Sigmoid colon (tissue), 7 donors: ENCODE data around the gene PTPRD. TPM values are rescaled to one million over a fixed set of nuclear protein-coding genes. Genes with fewer than 3 reads are reported as not detected.

Experiments
- DNase-seq: peaks from one replicate; pipeline ENCODE4 v3.0.0-alpha.2; 2019
- H3K27ac ChIP-seq, 4 donors: fragments of 200-600 bp; sonication (generic); one replicate each; pipeline ENCODE4 v1.5.1; 2016 to 2019; ENCODE audit warnings: mild to moderate bottlenecking in 1 of 4
- H3K27me3 ChIP-seq, 3 donors: fragments of 200-600 bp; sonication (generic); one replicate each; pipeline ENCODE4 v1.5.1; 2019; ENCODE audit warnings: mild to moderate bottlenecking in 1 of 3
- H3K36me3 ChIP-seq, 4 donors: fragments of 200-600 bp; sonication (generic); one replicate each; pipeline ENCODE4 v1.5.1; 2016 to 2019
- H3K4me1 ChIP-seq, 4 donors: fragments of 200-600 bp; sonication (generic); one replicate each; pipeline ENCODE4 v1.5.1; 2017 to 2019
- H3K4me3 ChIP-seq, 4 donors: fragments of 200-600 bp; sonication (generic); one replicate each; pipeline ENCODE4 v1.5.1; 2017 to 2019; ENCODE audit warnings: mild to moderate bottlenecking in 2 of 4, moderate library complexity in 1 of 4
- H3K9me3 ChIP-seq, 4 donors: fragments of 200-600 bp in 3 of 4; sonication (generic) in 3 of 4; one replicate each; pipeline versions ENCODE4 v1.5.1 to v1.6.1; 2013 to 2019
- EP300 ChIP-seq, 4 donors: sonication (generic); formaldehyde crosslinking; IDR thresholded peaks; one replicate each; pipeline ENCODE4 v1.6.1; 2017; ENCODE audit warnings: antibody characterized with exemption in 4 of 4
- POLR2A ChIP-seq, 2 donors: fragments of 450-650 bp; IDR thresholded peaks; one replicate each; pipeline ENCODE4 v1.6.1; 2016; ENCODE audit warnings: antibody characterized with exemption in 2 of 2, mild to moderate bottlenecking in 2 of 2, moderate library complexity in 2 of 2
- POLR2AphosphoS5 ChIP-seq, 4 donors: sonication (generic); formaldehyde crosslinking; IDR thresholded peaks; one replicate each; pipeline ENCODE4 v1.6.1; 2017; ENCODE audit warnings: antibody characterized with exemption in 4 of 4
- whole genome bisulfite sequencing, 2 donors: extraction: QIAGEN DNeasy Blood & Tissue Kit; methylation state at CpG; one replicate each; pipeline ENCODE4 v1.1.7; 2013; 5-methylcytosine and 5-hydroxymethylcytosine counted together
- intact Hi-C: fragments of 100-400 bp; cut with DNase I; formaldehyde crosslinking; loops from one replicate; pipeline ENCODE4 v1.15.1; 2023
- polyA plus RNA-seq, 3 donors: library from polyadenylated mRNA; stranded (reverse); fragments of 200-250 nt; gene quantifications; one replicate each; pipeline ENCODE4 v1.2.3, GENCODE V29; 2013
- total RNA-seq, 4 donors: library from RNA; depleted of rRNA; stranded (reverse); fragments of >200 nt; gene quantifications; one replicate each; pipeline ENCODE4 v1.1.0, GENCODE V29; 2016
- TF ChIP-seq, protein P1 (sequence below), 4 experiments: fragments of 450-650 bp in 3 of 4; fragments of 200-600 bp in 1 of 4; IDR thresholded peaks; one replicate each; pipeline ENCODE4 v1.5.1; 2016 to 2019; ENCODE audit warnings: antibody characterized with exemption in 4 of 4, mild to moderate bottlenecking in 3 of 4, moderate library complexity in 2 of 4
- donor health status: healthy with polysubstance abuse.
- donor health status: Bipolar disorder and iron deficiency.
- donor health status: healthy.

The PTPRD gene
- total and polyA plus RNA-seq, 7 donors = 1.2 to 18.3 (median 6.3) TPM

- DNase-seq = no peak
- WGBS, 2 donors = 91 to 92% methylated on average over 5 of the region's 5 CpGs
- intact Hi-C loops = no loop called here
Observed at GRCh38 chr9:8539681-8540197, 2073.1 kb downstream of the PTPRD start.

DNA sequence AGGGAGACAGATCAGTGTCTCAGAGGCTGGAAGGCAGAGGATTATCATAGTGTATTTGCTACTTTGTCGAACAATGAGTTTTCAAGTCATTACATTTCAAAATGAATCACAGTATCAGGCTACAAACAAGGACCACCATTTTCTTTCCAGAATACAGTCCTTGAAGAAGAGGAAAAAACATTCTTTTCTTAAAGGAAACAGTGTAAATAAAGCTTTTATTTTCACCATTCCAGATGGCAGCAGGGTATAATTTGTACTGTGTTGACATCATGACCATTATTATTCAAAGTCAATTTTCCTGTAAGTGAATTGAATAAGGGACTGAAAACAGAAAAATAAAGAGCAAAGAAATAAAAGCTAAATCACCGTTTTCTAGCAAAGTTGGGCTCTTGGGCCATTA is 2076.0 kb downstream of the PTPRD start:
- Histone ChIP-seq H3K27me3 (no peaks in the 10 kb centered on the region), H3K27ac (no peak overlapping the region), H3K36me3 (no peaks in the 10 kb centered on the region), H3K9me3 (no peaks in the 10 kb centered on the region), H3K4me1 (no peaks in the 10 kb centered on the region), H3K4me3 (no peak overlapping the region)
- TF ChIP-seq, protein P1, sequence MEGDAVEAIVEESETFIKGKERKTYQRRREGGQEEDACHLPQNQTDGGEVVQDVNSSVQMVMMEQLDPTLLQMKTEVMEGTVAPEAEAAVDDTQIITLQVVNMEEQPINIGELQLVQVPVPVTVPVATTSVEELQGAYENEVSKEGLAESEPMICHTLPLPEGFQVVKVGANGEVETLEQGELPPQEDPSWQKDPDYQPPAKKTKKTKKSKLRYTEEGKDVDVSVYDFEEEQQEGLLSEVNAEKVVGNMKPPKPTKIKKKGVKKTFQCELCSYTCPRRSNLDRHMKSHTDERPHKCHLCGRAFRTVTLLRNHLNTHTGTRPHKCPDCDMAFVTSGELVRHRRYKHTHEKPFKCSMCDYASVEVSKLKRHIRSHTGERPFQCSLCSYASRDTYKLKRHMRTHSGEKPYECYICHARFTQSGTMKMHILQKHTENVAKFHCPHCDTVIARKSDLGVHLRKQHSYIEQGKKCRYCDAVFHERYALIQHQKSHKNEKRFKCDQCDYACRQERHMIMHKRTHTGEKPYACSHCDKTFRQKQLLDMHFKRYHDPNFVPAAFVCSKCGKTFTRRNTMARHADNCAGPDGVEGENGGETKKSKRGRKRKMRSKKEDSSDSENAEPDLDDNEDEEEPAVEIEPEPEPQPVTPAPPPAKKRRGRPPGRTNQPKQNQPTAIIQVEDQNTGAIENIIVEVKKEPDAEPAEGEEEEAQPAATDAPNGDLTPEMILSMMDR (IDR thresholded peaks at IDR 0.05) = no peak
- TF ChIP-seq EP300 (IDR thresholded peaks at IDR 0.05) (no peak), POLR2A (IDR thresholded peaks at IDR 0.05) (no peak), POLR2AphosphoS5 (IDR thresholded peaks at IDR 0.05) (no peak)
- intact Hi-C loops = no loop called here
- whole genome bisulfite sequencing, 2 donors = 90 to 91% methylated on average over 2 of the region's 2 CpGs
- DNase-seq = no peak

More at GRCh38 chr9:8539681-8540197, 2073.1 kb downstream of the PTPRD start:
- TF ChIP-seq POLR2A (IDR thresholded peaks at IDR 0.05) (no peak), EP300 (IDR thresholded peaks at IDR 0.05) (no peak), POLR2AphosphoS5 (IDR thresholded peaks at IDR 0.05) (no peak)
- TF ChIP-seq, protein P1 (IDR thresholded peaks at IDR 0.05) = no peak
- Histone ChIP-seq H3K9me3 (no peaks in the 10 kb centered on the region), H3K36me3 (no peaks in the 10 kb centered on the region), H3K4me1 (no peaks in the 10 kb centered on the region), H3K4me3 (no peak overlapping the region), H3K27ac (no peak overlapping the region), H3K27me3 (no peaks in the 10 kb centered on the region)

GRCh38 chr9:8534828-8535227 is 2078.0 kb downstream of the PTPRD start:
- no peaks in the 10 kb centered on the region for H3K9me3 ChIP-seq
- H3K27me3 ChIP-seq = no peaks in the 10 kb centered on the region
- 93 to 94% methylated on average over 1 of the region's 1 CpG for WGBS, 2 donors
- H3K36me3 ChIP-seq = no peaks in the 10 kb centered on the region
- H3K4me3 ChIP-seq = no peak overlapping the region
- DNase-seq = no peak
- no peak overlapping the region for H3K27ac ChIP-seq
- H3K4me1 ChIP-seq = no peaks in the 10 kb centered on the region
- intact Hi-C loops = no loop called here
- TF ChIP-seq POLR2AphosphoS5 (IDR thresholded peaks at IDR 0.05) (no peak), POLR2A (IDR thresholded peaks at IDR 0.05) (no peak), EP300 (IDR thresholded peaks at IDR 0.05) (no peak)
- TF ChIP-seq, protein P1 (IDR thresholded peaks at IDR 0.05) = no peak

DNA sequence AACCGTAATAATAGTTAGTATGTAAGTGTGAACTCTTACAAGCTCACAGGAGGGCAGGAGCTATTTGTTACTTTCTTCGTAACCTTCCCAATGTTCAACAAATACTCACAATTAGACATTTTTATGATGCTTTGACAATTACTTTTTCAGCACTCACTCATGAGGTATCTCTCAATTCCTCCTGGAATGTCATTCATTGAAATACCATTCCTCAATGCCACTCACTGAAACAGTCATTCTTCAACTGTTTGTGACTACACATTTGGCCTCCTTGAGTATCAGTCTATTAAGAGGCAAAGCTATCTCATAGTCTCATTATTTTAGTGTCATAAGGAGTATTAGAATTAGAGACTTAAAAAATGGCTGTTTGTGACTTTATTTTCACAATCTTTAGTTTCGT is 2079.1 kb downstream of the PTPRD start:
- Histone ChIP-seq H3K4me3 (no peak overlapping the region), H3K27ac (no peak overlapping the region), H3K27me3 (no peaks in the 10 kb centered on the region), H3K36me3 (no peaks in the 10 kb centered on the region), H3K4me1 (no peaks in the 10 kb centered on the region), H3K9me3 (no peaks in the 10 kb centered on the region)
- 88 to 95% methylated on average over 3 of the region's 3 CpGs for WGBS, 2 donors
- TF ChIP-seq POLR2A (IDR thresholded peaks at IDR 0.05) (no peak), POLR2AphosphoS5 (IDR thresholded peaks at IDR 0.05) (no peak), EP300 (IDR thresholded peaks at IDR 0.05) (no peak)
- TF ChIP-seq, protein P1 (IDR thresholded peaks at IDR 0.05) = no peak
- no peak for DNase-seq
- intact Hi-C loops = no loop called here

GRCh38 chr9:8531826-8532415 is 2080.9 kb downstream of the PTPRD start:
- H3K27ac ChIP-seq = no peak overlapping the region
- H3K9me3 ChIP-seq = no peaks in the 10 kb centered on the region
- DNase-seq = no peak
- intact Hi-C loops = no loop called here
- no peak for TF ChIP-seq POLR2AphosphoS5 (IDR thresholded peaks at IDR 0.05)
- no peak for TF ChIP-seq EP300 (IDR thresholded peaks at IDR 0.05)
- TF ChIP-seq, protein P1 (IDR thresholded peaks at IDR 0.05) = no peak
- no peak for TF ChIP-seq POLR2A (IDR thresholded peaks at IDR 0.05)
- H3K27me3 ChIP-seq = no peaks in the 10 kb centered on the region
- no peak overlapping the region for H3K4me3 ChIP-seq
- no peaks in the 10 kb centered on the region for H3K36me3 ChIP-seq
- 80 to 81% methylated on average over 8 of the region's 8 CpGs for WGBS, 2 donors
- H3K4me1 ChIP-seq = no peaks in the 10 kb centered on the region
